Upper lobe of left lung (tissue), 6 donors: ENCODE results near the gene KIAA1755. TPM values are rescaled to one million over a fixed set of nuclear protein-coding genes. Genes with fewer than 3 reads are reported as not detected.
A peak's percentile ranks its signal among the peaks of the same experiment; 100 is the strongest.

Experiments
- ATAC-seq, 2 donors: fragments of 200-7000 bp; cut with Tn5 transposase; one replicate each; pipeline ENCODE4 v1.9.1; 2022; ENCODE audit warnings: mild to moderate bottlenecking in 2 of 2, moderate library complexity in 2 of 2; ENCODE audit not compliant: low FRiP score in 2 of 2
- DNase-seq, 2 donors: peaks; one replicate each; pipeline ENCODE4 v3.0.0-alpha.2; 2019 to 2020
- H3K27ac ChIP-seq, 4 donors: fragments of 200-600 bp; sonication (generic); one replicate each; pipeline ENCODE4 v1.5.1; 2016 to 2019
- H3K27me3 ChIP-seq, 4 donors: fragments of 200-600 bp; sonication (generic); one replicate each; pipeline ENCODE4 v1.5.1; 2017 to 2019
- H3K36me3 ChIP-seq, 4 donors: fragments of 200-600 bp; sonication (generic); one replicate each; pipeline ENCODE4 v1.5.1; 2016 to 2019
- H3K4me1 ChIP-seq, 4 donors: fragments of 200-600 bp; sonication (generic); one replicate each; pipeline ENCODE4 v1.5.1; 2018 to 2019
- H3K4me3 ChIP-seq, 4 donors: fragments of 200-600 bp; sonication (generic); one replicate each; pipeline ENCODE4 v1.5.1; 2017 to 2019; ENCODE audit warnings: mild to moderate bottlenecking in 2 of 4, moderate library complexity in 1 of 4
- H3K9me3 ChIP-seq, 4 donors: fragments of 200-600 bp; sonication (generic); one replicate each; pipeline ENCODE4 v1.5.1; 2018 to 2019
- CTCF ChIP-seq, 6 experiments: fragments of 450-650 bp in 4 of 6; fragments of 200-600 bp in 2 of 6; sonication (generic) in 2 of 6; IDR thresholded peaks; one replicate each; pipeline ENCODE4 v1.5.1; 2016 to 2019; ENCODE audit warnings: antibody characterized with exemption in 6 of 6
- EP300 ChIP-seq, 4 donors: sonication (generic); formaldehyde crosslinking; IDR thresholded peaks; one replicate each; pipeline ENCODE4 v1.5.1; 2017; ENCODE audit warnings: antibody characterized with exemption in 4 of 4, control low read depth in 2 of 4
- POLR2A ChIP-seq, 4 donors: fragments of 450-650 bp; IDR thresholded peaks; one replicate each; pipeline ENCODE4 v1.5.1; 2016 to 2017; ENCODE audit warnings: antibody characterized with exemption in 4 of 4, mild to moderate bottlenecking in 2 of 4
- POLR2AphosphoS5 ChIP-seq, 2 donors: sonication (generic); formaldehyde crosslinking; IDR thresholded peaks; one replicate each; pipeline ENCODE4 v1.5.1; 2017; ENCODE audit warnings: antibody characterized with exemption in 2 of 2
- WGBS, 2 donors: methylation state at CpG; one replicate each; pipeline ENCODE4 v1.1.5; 2017 to 2018; 5-methylcytosine and 5-hydroxymethylcytosine counted together
- total RNA-seq, 6 donors: library from RNA; depleted of rRNA in 4 of 6; stranded (reverse); fragments of >200 nt in 4 of 6; gene quantifications; one replicate each; pipeline versions ENCODE4 v1.1.0 to v1.2.1, GENCODE V29; 2016 to 2021
- donor health status: DM: no; HTN: no; CAD: no; lungs with moderate emphysema.
- donor health status: DM: no; HTN: yes; CAD: no; lungs with severe emphysema.

KIAA1755 gene
- total RNA-seq, 6 donors from 2014 or later, result 0.15 to 3.1 (median 1.4) TPM

- Histone ChIP-seq H3K27ac (peak overlapping the region in 2 of 4 donors; percentile 11 to 84), H3K4me3 (no peak overlapping the region), H3K36me3 (no peaks in the 10 kb centered on the region), H3K27me3 (no peaks in the 10 kb centered on the region), H3K9me3 (no peaks in the 10 kb centered on the region), H3K4me1 (peaks cover 24 to 42% (median 30%) of the 10 kb centered on the region in 4 donors)
- TF ChIP-seq EP300 (IDR thresholded peaks at IDR 0.05), result no peak
- TF ChIP-seq POLR2A (IDR thresholded peaks at IDR 0.05), result no peak
- no peak for TF ChIP-seq CTCF (IDR thresholded peaks at IDR 0.05)
- TF ChIP-seq POLR2AphosphoS5 (IDR thresholded peaks at IDR 0.05), result no peak
- WGBS, 2 donors, result 46 to 65% methylated on average over 11 of the region's 11 CpGs
- DNase-seq (no peak), ATAC-seq (peak in 1 of 2 donors; percentile 69)
Observed at GRCh38 chr20:38170826-38171674, 89.5 kb downstream of the KIAA1755 start.

GRCh38 chr20:38170219-38170825, 90.2 kb downstream of the KIAA1755 start:
- WGBS, 2 donors, result 70 to 79% methylated on average over 8 of the region's 8 CpGs
- peaks cover 28 to 50% (median 36%) of the 10 kb centered on the region in 4 donors for H3K4me1 ChIP-seq
- ATAC-seq (no peak), DNase-seq (no peak)
- no peak overlapping the region for H3K4me3 ChIP-seq
- no peaks in the 10 kb centered on the region for H3K36me3 ChIP-seq
- peak overlapping the region in 3 of 4 donors; percentile 11 to 84 (median 80) for H3K27ac ChIP-seq
- H3K9me3 ChIP-seq, result no peaks in the 10 kb centered on the region
- no peak for TF ChIP-seq CTCF (IDR thresholded peaks at IDR 0.05)
- TF ChIP-seq POLR2AphosphoS5 (IDR thresholded peaks at IDR 0.05), result no peak
- no peak for TF ChIP-seq EP300 (IDR thresholded peaks at IDR 0.05)
- no peak for TF ChIP-seq POLR2A (IDR thresholded peaks at IDR 0.05)
- H3K27me3 ChIP-seq, result no peaks in the 10 kb centered on the region

- Histone ChIP-seq H3K4me3 (no peak overlapping the region), H3K27me3 (no peaks in the 10 kb centered on the region), H3K4me1 (peaks cover 28 to 50% (median 41%) of the 10 kb centered on the region in 4 donors), H3K9me3 (no peaks in the 10 kb centered on the region), H3K36me3 (no peaks in the 10 kb centered on the region), H3K27ac (peak overlapping the region; percentile 58 to 90 (median 82))
- TF ChIP-seq POLR2AphosphoS5 (IDR thresholded peaks at IDR 0.05) (no peak), POLR2A (IDR thresholded peaks at IDR 0.05) (no peak), CTCF (IDR thresholded peaks at IDR 0.05) (no peak), EP300 (IDR thresholded peaks at IDR 0.05) (no peak)
- no peak for ATAC-seq
- DNase-seq, result no peak
- 82 to 83% methylated on average over 6 of the region's 6 CpGs for WGBS, 2 donors
Observed at GRCh38 chr20:38169636-38170193, 90.8 kb downstream of the KIAA1755 start.

GRCh38 chr20:38168791-38169589, 91.5 kb downstream of the KIAA1755 start:
- ATAC-seq, result peak; percentile 31 to 38
- H3K36me3 ChIP-seq, result no peaks in the 10 kb centered on the region
- H3K9me3 ChIP-seq, result no peaks in the 10 kb centered on the region
- H3K27ac ChIP-seq, result peak overlapping the region; percentile 58 to 90 (median 82)
- TF ChIP-seq EP300 (IDR thresholded peaks at IDR 0.05) (no peak), POLR2A (IDR thresholded peaks at IDR 0.05) (no peak)
- DNase-seq, result peak in 1 of 2 donors; percentile 74
- H3K4me3 ChIP-seq, result no peak overlapping the region
- no peaks in the 10 kb centered on the region for H3K27me3 ChIP-seq
- WGBS, 2 donors, result 51 to 53% methylated on average over 8 of the region's 8 CpGs
- peaks cover 28 to 50% (median 46%) of the 10 kb centered on the region in 4 donors for H3K4me1 ChIP-seq
